ENCODE measurements around the gene SLC35G4. TPM values are rescaled to one million over a fixed set of nuclear protein-coding genes. Genes with fewer than 3 reads are reported as not detected.

Gene SLC35G4
- total RNA-seq, 1 donor from 2014 or later = not detected

GRCh38 chr18:11657152-11657551 lies 47.8 kb downstream of the SLC35G4 start:
- no peaks in the 10 kb centered on the region for H3K9me3 ChIP-seq (replicated peaks)
- TF ChIP-seq CTCF (IDR thresholded peaks at IDR 0.05; ENCODE audit: borderline replicate concordance) = no peak
- H3K36me3 ChIP-seq = no peaks in the 10 kb centered on the region
- intact Hi-C loops (cut with micrococcal nuclease) = no loop called here
- no peak overlapping the region for H3K4me3 ChIP-seq
- peaks cover 96% of the 10 kb centered on the region for H3K27me3 ChIP-seq (ENCODE audit: low read depth)
- DNase-seq = no peak
- no peak overlapping the region for H3K27ac ChIP-seq (replicated peaks)
- peaks cover 6% of the 10 kb centered on the region for H3K4me1 ChIP-seq

- H3K27me3 ChIP-seq (ENCODE audit: low read depth) = peaks cover 99% of the 10 kb centered on the region
- H3K36me3 ChIP-seq = no peaks in the 10 kb centered on the region
- intact Hi-C loops (cut with micrococcal nuclease) = no loop called here
- no peak overlapping the region for H3K27ac ChIP-seq (replicated peaks)
- H3K4me3 ChIP-seq = no peak overlapping the region
- H3K4me1 ChIP-seq = peaks cover 6% of the 10 kb centered on the region
- H3K9me3 ChIP-seq (replicated peaks) = no peaks in the 10 kb centered on the region
- no peak for TF ChIP-seq CTCF (IDR thresholded peaks at IDR 0.05; ENCODE audit: borderline replicate concordance)
- DNase-seq = no peak
Observed at GRCh38 chr18:11657554-11657953, 48.2 kb downstream of the SLC35G4 start.

GRCh38 chr18:11658019-11658418 lies 48.6 kb downstream of the SLC35G4 start:
- Histone ChIP-seq H3K27me3 (ENCODE audit: low read depth) (peaks cover 99% of the 10 kb centered on the region), H3K36me3 (no peaks in the 10 kb centered on the region)
- intact Hi-C loops (cut with micrococcal nuclease) = no loop called here

GRCh38 chr18:11658989-11659388 lies 49.6 kb downstream of the SLC35G4 start:
- H3K4me1 ChIP-seq = peaks cover 6% of the 10 kb centered on the region
- H3K36me3 ChIP-seq = no peaks in the 10 kb centered on the region
- H3K4me3 ChIP-seq = no peak overlapping the region
- intact Hi-C loops (cut with micrococcal nuclease) = no loop called here
- no peaks in the 10 kb centered on the region for H3K9me3 ChIP-seq (replicated peaks)
- H3K27ac ChIP-seq (replicated peaks) = no peak overlapping the region
- no peak for DNase-seq
- TF ChIP-seq CTCF (IDR thresholded peaks at IDR 0.05; ENCODE audit: borderline replicate concordance) = no peak
- peaks cover 99% of the 10 kb centered on the region for H3K27me3 ChIP-seq (ENCODE audit: low read depth)

More at GRCh38 chr18:11658019-11658418, 48.6 kb downstream of the SLC35G4 start:
- Histone ChIP-seq H3K27ac (replicated peaks) (no peak overlapping the region), H3K4me3 (no peak overlapping the region), H3K4me1 (peaks cover 6% of the 10 kb centered on the region), H3K9me3 (replicated peaks) (no peaks in the 10 kb centered on the region)
- DNase-seq = no peak
- no peak for TF ChIP-seq CTCF (IDR thresholded peaks at IDR 0.05; ENCODE audit: borderline replicate concordance)

Small RNA genes within 50 kb of the gene (microRNA-seq; reads per million reads assigned to microRNA genes)
- gene MIR7153 = not detected

Other genes starting within 250 kb of the SLC35G4 start
- gene GNAL, start 79.7 kb downstream of the SLC35G4 start, total RNA-seq = 1.1 TPM
- 30.4 TPM for gene CHMP1B, start 241.8 kb downstream of the SLC35G4 start, total RNA-seq